H1 (cell line): ENCODE data around the gene COL4A3.

Experiments
- BCL11A ChIP-seq, 2 experiments: IDR thresholded peaks; one replicate each; pipeline ENCODE4 v1.6.1; 2011; ENCODE audit warnings: low read depth in 2 of 2, low read length in 2 of 2, mild to moderate bottlenecking in 2 of 2
- NANOG ChIP-seq: IDR thresholded peaks from 2 replicates; pipeline ENCODE4 v1.6.1; 2011; ENCODE audit warnings: low read length, low read depth, mild to moderate bottlenecking, inconsistent platforms; ENCODE audit not compliant: insufficient read depth, poor library complexity, severe bottlenecking
- RFX5 ChIP-seq: IDR thresholded peaks from 2 replicates; pipeline ENCODE4 v1.6.1; 2011; ENCODE audit warnings: low read depth, low read length, improper control_type of control experiment, borderline replicate concordance
- SP4 ChIP-seq: IDR thresholded peaks from 2 replicates; pipeline ENCODE4 v1.6.1; 2012; ENCODE audit warnings: low read length, inconsistent platforms
- YY1 ChIP-seq: IDR thresholded peaks from 2 replicates; pipeline ENCODE4 v1.6.1; 2011; ENCODE audit warnings: low read depth, mild to moderate bottlenecking, low read length
- TF ChIP-seq, protein P1 (sequence below), 3 experiments: IDR thresholded peaks; 1 replicate in 2 of 3; 2 replicates in 1 of 3; pipeline versions ENCODE4 v1.5.1 to v1.6.1; 2011; ENCODE audit warnings: low read length in 3 of 3, mild to moderate bottlenecking in 3 of 3, inconsistent platforms in 2 of 3, low read depth in 1 of 3, moderate library complexity in 1 of 3; ENCODE audit not compliant: insufficient read depth in 1 of 3; ENCODE audit errors: control extremely low read depth in 1 of 3

DNA sequence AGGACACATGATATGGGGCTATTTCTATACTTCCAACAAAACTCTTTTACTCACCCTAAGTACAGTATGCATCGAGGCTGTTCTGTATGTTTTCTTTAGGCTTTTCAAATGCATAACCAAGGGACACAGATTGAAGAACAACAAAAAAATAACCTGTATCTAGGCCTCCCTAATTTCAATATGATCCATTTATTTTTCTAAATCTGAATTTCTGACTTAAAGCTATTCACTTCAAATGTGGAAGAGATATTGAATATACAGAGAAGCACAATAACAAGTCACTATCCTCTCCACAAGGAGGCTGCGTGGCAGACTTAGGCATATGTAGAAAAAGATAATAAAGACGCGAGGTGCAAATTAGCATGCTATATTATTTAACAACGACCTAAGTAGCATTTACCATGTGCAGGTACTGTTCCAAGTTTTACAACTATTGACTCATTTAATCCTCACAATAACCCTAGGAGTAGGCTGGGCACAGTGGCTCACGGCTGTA lies 121.4 kb downstream of the COL4A3 start:
- no peak for TF ChIP-seq YY1
- no peak for TF ChIP-seq SP4
- TF ChIP-seq RFX5 = no peak
- TF ChIP-seq BCL11A (IDR thresholded peaks at IDR 0.05; ENCODE audit: low read depth in 2 of 2, low read length in 2 of 2) = no peak
- TF ChIP-seq, protein P1, sequence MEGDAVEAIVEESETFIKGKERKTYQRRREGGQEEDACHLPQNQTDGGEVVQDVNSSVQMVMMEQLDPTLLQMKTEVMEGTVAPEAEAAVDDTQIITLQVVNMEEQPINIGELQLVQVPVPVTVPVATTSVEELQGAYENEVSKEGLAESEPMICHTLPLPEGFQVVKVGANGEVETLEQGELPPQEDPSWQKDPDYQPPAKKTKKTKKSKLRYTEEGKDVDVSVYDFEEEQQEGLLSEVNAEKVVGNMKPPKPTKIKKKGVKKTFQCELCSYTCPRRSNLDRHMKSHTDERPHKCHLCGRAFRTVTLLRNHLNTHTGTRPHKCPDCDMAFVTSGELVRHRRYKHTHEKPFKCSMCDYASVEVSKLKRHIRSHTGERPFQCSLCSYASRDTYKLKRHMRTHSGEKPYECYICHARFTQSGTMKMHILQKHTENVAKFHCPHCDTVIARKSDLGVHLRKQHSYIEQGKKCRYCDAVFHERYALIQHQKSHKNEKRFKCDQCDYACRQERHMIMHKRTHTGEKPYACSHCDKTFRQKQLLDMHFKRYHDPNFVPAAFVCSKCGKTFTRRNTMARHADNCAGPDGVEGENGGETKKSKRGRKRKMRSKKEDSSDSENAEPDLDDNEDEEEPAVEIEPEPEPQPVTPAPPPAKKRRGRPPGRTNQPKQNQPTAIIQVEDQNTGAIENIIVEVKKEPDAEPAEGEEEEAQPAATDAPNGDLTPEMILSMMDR (IDR thresholded peaks at IDR 0.05; ENCODE audit: control extremely low read depth in 1 of 3, insufficient read depth in 1 of 3, low read depth in 1 of 3, low read length in 3 of 3) = no peak
- no peak for TF ChIP-seq NANOG
